ENCODE data around the gene PATE3. TPM values are rescaled to one million over a fixed set of nuclear protein-coding genes. Genes with fewer than 3 reads are reported as not detected.

Gene PATE3
- total and polyA plus RNA-seq, 2 experiments from 2014 or later: not detected

DNA sequence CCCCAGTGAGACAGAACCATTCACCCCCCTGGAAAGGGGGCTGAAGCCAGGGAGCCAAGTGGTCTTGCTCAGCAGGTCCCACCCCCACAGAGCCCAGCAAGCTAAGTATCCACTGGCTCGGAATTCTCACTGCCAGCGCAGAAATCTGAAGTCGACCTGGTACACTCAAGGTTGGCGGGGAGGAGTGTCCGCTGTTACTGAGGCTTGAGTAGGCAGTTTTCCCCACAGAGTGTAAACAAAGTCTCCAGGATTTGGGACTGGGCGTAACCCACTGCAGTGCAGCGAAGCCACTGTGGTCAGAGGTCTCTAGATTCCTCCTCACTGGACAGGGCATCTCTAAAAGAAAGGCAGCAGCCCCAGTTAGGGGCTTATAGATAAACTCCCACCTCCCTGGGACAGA, 31.9 kb upstream of the PATE3 start:
- no peak for DNase-seq
- no peak overlapping the region for H3K9ac ChIP-seq
- H2AFZ ChIP-seq: no peak overlapping the region
- no peak overlapping the region for H3K4me3 ChIP-seq
- TF ChIP-seq EZH2phosphoT487 (IDR thresholded peaks at IDR 0.05; ENCODE audit: insufficient read depth, low read depth) (no peak), EZH2 (IDR thresholded peaks at IDR 0.05; ENCODE audit: insufficient read depth, poor library complexity, severe bottlenecking) (no peak)
- H3K9me3 ChIP-seq (ENCODE audit: low read depth): no peaks in the 10 kb centered on the region
- no peaks in the 10 kb centered on the region for H3K4me1 ChIP-seq (ENCODE audit: insufficient read depth)
- 46 to 57% methylated on average over 7 of the region's 7 CpGs for WGBS, 2 experiments (ENCODE audit: low coverage in 1 of 2, low lambda C conversion rate in 2 of 2, missing lambda C conversion rate in 2 of 2)
- no peaks in the 10 kb centered on the region for H3F3A ChIP-seq (ENCODE audit: insufficient read depth)
- H3K27ac ChIP-seq: no peak overlapping the region
- in situ Hi-C loops (cut with MboI): no loop called here
- no peaks in the 10 kb centered on the region for H3K79me2 ChIP-seq (ENCODE audit: insufficient read depth)
- H3K4me2 ChIP-seq (ENCODE audit: unreplicated experiment): no peak overlapping the region
- peaks cover 19% of the 10 kb centered on the region for H3K27me3 ChIP-seq (replicated peaks; ENCODE audit: insufficient read depth)
- no peaks in the 10 kb centered on the region for H3K36me3 ChIP-seq (ENCODE audit: low read depth)
- H4K20me1 ChIP-seq (ENCODE audit: insufficient read depth): no peaks in the 10 kb centered on the region
- H3K9me2 ChIP-seq (ENCODE audit: insufficient read depth): no peaks in the 10 kb centered on the region

GRCh38 chr11:125762445-125762844, 25.5 kb upstream of the PATE3 start:
- no peaks in the 10 kb centered on the region for H4K20me1 ChIP-seq (ENCODE audit: insufficient read depth)
- WGBS, 2 experiments (ENCODE audit: low coverage in 1 of 2, low lambda C conversion rate in 2 of 2, missing lambda C conversion rate in 2 of 2): 9 to 22% methylated on average over 1 of the region's 1 CpG
- no peaks in the 10 kb centered on the region for H3K79me2 ChIP-seq (ENCODE audit: insufficient read depth)
- H3K9me3 ChIP-seq (ENCODE audit: low read depth): no peaks in the 10 kb centered on the region
- in situ Hi-C loops (cut with MboI): no loop called here
- H3F3A ChIP-seq (ENCODE audit: insufficient read depth): no peaks in the 10 kb centered on the region
- no peak overlapping the region for H3K4me3 ChIP-seq
- no peaks in the 10 kb centered on the region for H3K9me2 ChIP-seq (ENCODE audit: insufficient read depth)
- no peak overlapping the region for H2AFZ ChIP-seq
- no peak for DNase-seq
- H3K36me3 ChIP-seq (ENCODE audit: low read depth): no peaks in the 10 kb centered on the region
- H3K4me1 ChIP-seq (ENCODE audit: insufficient read depth): no peaks in the 10 kb centered on the region
- H3K9ac ChIP-seq: no peak overlapping the region
- H3K27ac ChIP-seq: no peak overlapping the region
- H3K27me3 ChIP-seq (replicated peaks; ENCODE audit: insufficient read depth): peaks cover 28% of the 10 kb centered on the region
- no peak overlapping the region for H3K4me2 ChIP-seq (ENCODE audit: unreplicated experiment)
- TF ChIP-seq EZH2 (IDR thresholded peaks at IDR 0.05; ENCODE audit: insufficient read depth, poor library complexity, severe bottlenecking) (no peak), EZH2phosphoT487 (IDR thresholded peaks at IDR 0.05; ENCODE audit: insufficient read depth, low read depth) (no peak)

- H3K79me2 ChIP-seq (ENCODE audit: insufficient read depth): no peaks in the 10 kb centered on the region
- H3K36me3 ChIP-seq (ENCODE audit: low read depth): no peaks in the 10 kb centered on the region
- no peak overlapping the region for H2AFZ ChIP-seq
- TF ChIP-seq EZH2 (IDR thresholded peaks at IDR 0.05; ENCODE audit: insufficient read depth, poor library complexity, severe bottlenecking): no peak
- TF ChIP-seq EZH2phosphoT487 (IDR thresholded peaks at IDR 0.05; ENCODE audit: insufficient read depth, low read depth): no peak
- no peaks in the 10 kb centered on the region for H4K20me1 ChIP-seq (ENCODE audit: insufficient read depth)
- no peak for DNase-seq
- H3K9me3 ChIP-seq (ENCODE audit: low read depth): no peaks in the 10 kb centered on the region
- H3K4me3 ChIP-seq: no peak overlapping the region
- H3K4me1 ChIP-seq (ENCODE audit: insufficient read depth): no peaks in the 10 kb centered on the region
- 61% methylated on average over 2 of the region's 2 CpGs for WGBS, 2 experiments (ENCODE audit: low coverage in 1 of 2, low lambda C conversion rate in 2 of 2, missing lambda C conversion rate in 2 of 2)
- no peak overlapping the region for H3K27ac ChIP-seq
- no peak overlapping the region for H3K4me2 ChIP-seq (ENCODE audit: unreplicated experiment)
- in situ Hi-C loops (cut with MboI): no loop called here
- no peaks in the 10 kb centered on the region for H3F3A ChIP-seq (ENCODE audit: insufficient read depth)
- peaks cover 28% of the 10 kb centered on the region for H3K27me3 ChIP-seq (replicated peaks; ENCODE audit: insufficient read depth)
- no peak overlapping the region for H3K9ac ChIP-seq
- H3K9me2 ChIP-seq (ENCODE audit: insufficient read depth): no peaks in the 10 kb centered on the region
Observed at GRCh38 chr11:125763483-125763882, 24.4 kb upstream of the PATE3 start.

DNA sequence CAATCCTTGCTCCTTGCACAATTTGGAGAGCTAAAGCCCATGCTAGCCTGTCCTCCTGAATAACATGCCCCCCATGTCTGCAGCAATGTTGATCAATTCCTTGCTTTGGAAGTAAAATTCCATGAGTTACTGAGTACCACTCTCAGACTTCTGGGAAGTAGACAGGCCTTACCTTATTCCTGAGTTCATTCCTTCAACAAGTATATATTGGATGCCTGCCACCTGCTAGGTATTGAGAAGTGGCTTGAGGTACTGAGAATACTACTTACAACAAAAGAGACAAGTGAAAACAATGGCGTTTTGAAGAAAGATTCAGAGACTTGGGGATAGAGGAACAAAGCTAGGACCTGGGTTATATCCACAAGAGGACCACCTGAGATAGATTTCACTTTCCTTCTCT, 21.7 kb upstream of the PATE3 start:
- no peak overlapping the region for H3K27ac ChIP-seq
- H4K20me1 ChIP-seq (ENCODE audit: insufficient read depth): no peaks in the 10 kb centered on the region
- no peaks in the 10 kb centered on the region for H3K9me2 ChIP-seq (ENCODE audit: insufficient read depth)
- no peaks in the 10 kb centered on the region for H3K79me2 ChIP-seq (ENCODE audit: insufficient read depth)
- in situ Hi-C loops (cut with MboI): no loop called here
- peaks cover 32% of the 10 kb centered on the region for H3K27me3 ChIP-seq (replicated peaks; ENCODE audit: insufficient read depth)
- H3K4me3 ChIP-seq: no peak overlapping the region
- no peaks in the 10 kb centered on the region for H3K9me3 ChIP-seq (ENCODE audit: low read depth)
- H3K4me1 ChIP-seq (ENCODE audit: insufficient read depth): no peaks in the 10 kb centered on the region
- TF ChIP-seq EZH2 (IDR thresholded peaks at IDR 0.05; ENCODE audit: insufficient read depth, poor library complexity, severe bottlenecking) (no peak), EZH2phosphoT487 (IDR thresholded peaks at IDR 0.05; ENCODE audit: insufficient read depth, low read depth) (no peak)
- no peak overlapping the region for H3K4me2 ChIP-seq (ENCODE audit: unreplicated experiment)
- H2AFZ ChIP-seq: no peak overlapping the region
- 0% methylated on average over 1 of the region's 1 CpG for WGBS, 2 experiments (ENCODE audit: low coverage in 1 of 2, low lambda C conversion rate in 2 of 2, missing lambda C conversion rate in 2 of 2)
- H3K9ac ChIP-seq: no peak overlapping the region
- no peaks in the 10 kb centered on the region for H3F3A ChIP-seq (ENCODE audit: insufficient read depth)
- no peaks in the 10 kb centered on the region for H3K36me3 ChIP-seq (ENCODE audit: low read depth)
- DNase-seq: no peak
